CD1c-positive myeloid dendritic cell (primary cell): Measurements from ENCODE around the gene RASSF5.
"Not testable (repeated sequence)": the region's sequence is repeated elsewhere in the genome, so short reads cannot be mapped to it uniquely, and the experiment has no call there.

Source experiments
- DNase-seq: peaks from one replicate; pipeline ENCODE4 v3.0.0-alpha.2; 2016; ENCODE audit errors: extremely low spot score

The RASSF5 gene

GRCh38 chr1:206476591-206476990 lies 30.7 kb upstream of the RASSF5 start:
- DNase-seq: no peak

GRCh38 chr1:206477110-206477509 lies 30.2 kb upstream of the RASSF5 start:
- DNase-seq: no peak

GRCh38 chr1:206477581-206478380 lies 29.6 kb upstream of the RASSF5 start:
- DNase-seq: no peak

GRCh38 chr1:206478746-206479145 lies 28.6 kb upstream of the RASSF5 start:
- no peak for DNase-seq

- DNase-seq: peak; percentile 77
These were observed 27.9 kb upstream of the RASSF5 start for GRCh38 chr1:206479183-206480125.

GRCh38 chr1:206480211-206480610 lies 27.1 kb upstream of the RASSF5 start:
- no peak for DNase-seq

GRCh38 chr1:206482611-206483010 lies 24.7 kb upstream of the RASSF5 start:
- no peak for DNase-seq

- not testable (repeated sequence) for DNase-seq
These were observed 23.5 kb upstream of the RASSF5 start for GRCh38 chr1:206483864-206484263.

- no peak for DNase-seq
These were observed 22.4 kb upstream of the RASSF5 start for GRCh38 chr1:206484901-206485300.

GRCh38 chr1:206486995-206487788 lies 20.1 kb upstream of the RASSF5 start:
- peak; percentile 53 for DNase-seq

GRCh38 chr1:206487970-206488369 lies 19.4 kb upstream of the RASSF5 start:
- DNase-seq: no peak

GRCh38 chr1:206488466-206488865 lies 18.9 kb upstream of the RASSF5 start:
- no peak for DNase-seq

- peak; percentile 72 for DNase-seq
These were observed 17.2 kb upstream of the RASSF5 start for GRCh38 chr1:206489980-206490770.

- DNase-seq: no peak
These were observed 16.4 kb upstream of the RASSF5 start for GRCh38 chr1:206490771-206491405.

GRCh38 chr1:206491616-206492015 lies 15.7 kb upstream of the RASSF5 start:
- no peak for DNase-seq

- DNase-seq: no peak
These were observed 14.7 kb upstream of the RASSF5 start for GRCh38 chr1:206492589-206492988.

- no peak for DNase-seq
These were observed 14.1 kb upstream of the RASSF5 start for GRCh38 chr1:206493279-206493678.

- no peak for DNase-seq
These were observed 12.3 kb upstream of the RASSF5 start for GRCh38 chr1:206495011-206495461.

GRCh38 chr1:206495493-206496046 lies 11.8 kb upstream of the RASSF5 start:
- DNase-seq: peak; percentile 68

- peak; percentile 83 for DNase-seq
These were observed 11.1 kb upstream of the RASSF5 start for GRCh38 chr1:206496131-206496793.
